Left renal pelvis (tissue), 4 donors: Measurements from ENCODE around the gene YOD1. TPM values are rescaled to one million over a fixed set of nuclear protein-coding genes. Genes with fewer than 3 reads are reported as not detected.

Experiments
- DNase-seq, 4 donors: peaks; one replicate each; pipeline ENCODE4 v3.0.0-alpha.2; 2013; ENCODE audit warnings: low read depth in 4 of 4, low spot score in 3 of 4
- polyA plus RNA-seq, 4 donors: library from polyadenylated mRNA; unstranded; fragments of 120-200 nt; gene quantifications; one replicate each; pipeline ENCODE4 v1.2.1, GENCODE V29; 2013; ENCODE audit not compliant: insufficient read length in 4 of 4

Gene YOD1
- polyA plus RNA-seq, 4 donors = 9.9 to 18.8 (median 14.4) TPM

- no peak for DNase-seq
Observed at GRCh38 chr1:207013321-207014085, 37.5 kb downstream of the YOD1 start.

- no peak for DNase-seq
Observed at GRCh38 chr1:207010726-207011125, 40.3 kb downstream of the YOD1 start.

DNA sequence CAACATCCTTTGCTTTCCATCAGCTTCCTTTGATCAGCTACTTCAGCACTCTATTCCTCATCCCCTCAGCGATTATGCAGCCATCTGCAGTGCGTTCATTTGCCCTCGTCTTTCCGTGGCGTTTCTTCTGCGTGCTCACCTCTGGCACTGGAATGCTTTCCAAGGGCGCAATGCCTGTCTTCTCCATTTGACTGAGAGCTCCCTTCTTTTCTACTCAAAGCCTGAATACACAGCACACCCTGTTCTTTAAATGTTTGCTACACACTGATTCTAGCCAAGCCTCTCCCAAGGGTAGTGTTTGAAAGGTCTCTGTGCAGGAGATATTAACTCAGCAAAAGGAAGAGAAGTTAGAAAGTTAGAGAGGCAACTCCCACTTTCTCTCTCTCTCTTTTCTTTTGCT, 41.1 kb downstream of the YOD1 start:
- DNase-seq = no peak

- no peak for DNase-seq
Observed at GRCh38 chr1:207009182-207009850, 41.7 kb downstream of the YOD1 start.

GRCh38 chr1:207007352-207008033, 43.5 kb downstream of the YOD1 start:
- DNase-seq = no peak

DNA sequence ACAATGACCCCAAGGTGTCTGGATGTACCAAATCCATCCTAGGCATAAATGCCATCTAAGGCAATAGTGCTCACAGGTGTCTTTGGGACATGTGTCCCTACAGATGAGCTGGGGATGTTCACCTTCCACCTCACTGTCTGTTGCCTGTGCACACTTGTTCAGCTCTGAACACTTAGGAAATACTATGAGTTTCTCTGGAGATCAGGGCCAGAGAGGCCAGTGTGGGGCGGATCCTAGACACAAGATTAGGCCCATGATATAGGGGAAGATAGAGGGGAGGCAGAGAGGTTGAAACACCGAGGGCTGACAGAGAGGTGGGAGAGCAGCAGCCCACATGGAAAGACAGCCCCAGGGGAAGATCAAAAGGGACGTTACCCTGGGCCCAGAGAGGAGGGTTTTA, 44.1 kb downstream of the YOD1 start:
- no peak for DNase-seq

- DNase-seq = no peak
Observed at GRCh38 chr1:207006083-207006482, 44.9 kb downstream of the YOD1 start.

GRCh38 chr1:207004931-207005830, 45.8 kb downstream of the YOD1 start:
- no peak for DNase-seq

DNA sequence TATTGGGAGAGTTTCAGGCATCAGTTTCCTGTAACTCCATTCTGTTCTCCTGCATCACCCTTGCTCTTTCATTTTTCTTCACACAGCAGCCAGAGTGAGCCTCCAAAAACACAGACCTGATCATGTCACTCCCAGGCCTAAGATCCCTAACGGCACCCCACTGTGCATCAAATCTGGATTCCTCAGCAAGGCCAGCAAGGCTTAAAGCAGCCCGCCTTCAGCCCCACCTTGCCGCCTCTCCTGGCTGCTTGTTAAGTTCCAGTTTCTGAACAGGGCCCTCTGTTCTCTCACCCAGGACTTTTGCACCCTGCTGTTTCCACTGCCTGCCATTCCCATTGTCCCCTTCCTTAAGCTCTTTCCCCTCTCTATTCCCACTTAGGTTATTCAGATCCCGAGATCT, 47.8 kb downstream of the YOD1 start:
- DNase-seq = no peak

DNA sequence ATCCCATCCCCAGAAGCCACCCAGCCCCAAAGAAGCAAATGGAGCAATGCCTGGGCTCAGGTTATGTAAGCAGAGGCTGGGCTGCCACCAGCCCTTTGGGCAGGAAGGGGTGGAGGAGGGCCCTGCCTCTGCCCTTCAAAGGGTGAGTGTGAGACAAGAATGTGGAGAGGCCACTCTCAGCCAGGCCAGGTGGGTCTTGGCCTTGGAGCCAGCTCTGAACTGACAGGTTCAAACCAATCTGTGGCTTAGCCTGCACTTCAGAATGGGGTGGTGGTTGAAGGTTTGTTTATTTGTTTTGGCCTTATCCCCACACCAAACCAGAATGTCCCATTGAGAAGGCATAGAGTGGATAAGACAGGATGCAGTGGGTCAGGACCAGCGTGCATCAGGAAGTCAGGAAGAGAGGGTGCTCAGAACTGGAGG, 48.3 kb downstream of the YOD1 start:
- no peak for DNase-seq

GRCh38 chr1:207001492-207002245, 49.3 kb downstream of the YOD1 start:
- no peak for DNase-seq

DNA sequence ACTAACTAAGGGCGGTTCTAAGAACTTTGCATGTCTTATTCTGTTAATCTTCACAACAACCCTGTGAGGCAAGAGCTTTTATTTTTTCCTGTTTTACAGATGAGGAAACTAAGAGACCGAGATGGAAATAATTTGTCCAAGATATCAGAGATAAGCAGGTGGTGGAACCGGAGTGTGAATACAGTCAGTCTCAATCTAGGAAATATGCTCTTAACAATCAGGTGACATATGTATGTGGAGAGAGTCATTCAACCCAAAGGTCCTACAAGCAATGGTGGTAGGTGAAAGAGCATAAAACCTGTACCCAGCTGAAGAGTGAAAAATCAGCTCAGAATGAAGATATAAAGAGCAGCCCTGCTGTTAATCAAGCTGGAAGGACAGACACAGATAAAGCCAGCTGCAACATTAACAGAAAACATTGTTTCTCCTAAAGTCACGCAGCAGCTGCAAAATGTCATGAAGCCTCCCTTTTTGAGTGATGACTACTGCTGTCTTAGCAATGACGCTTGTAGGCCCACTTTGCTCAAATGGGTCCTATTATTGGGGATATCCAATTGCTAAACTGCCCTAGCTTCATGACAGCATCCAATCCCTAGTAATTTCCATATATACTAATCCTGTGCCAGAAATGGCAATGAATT, 50.2 kb downstream of the YOD1 start:
- no peak for DNase-seq

GRCh38 chr1:206998816-206999215, 52.2 kb downstream of the YOD1 start:
- no peak for DNase-seq

Other genes with a start within 250 kb of the YOD1 start
- not detected for gene IL20, start 185.6 kb downstream of the YOD1 start, polyA plus RNA-seq
- gene IL24, start 153.8 kb downstream of the YOD1 start, polyA plus RNA-seq = under 1 TPM; 0.25 to 0.52 (median 0.38) TPM
- gene FCMR, start 129.3 kb downstream of the YOD1 start, polyA plus RNA-seq = 1 to 10 TPM; 2.0 to 2.3 (median 2.2) TPM
- gene PIGR, start 104.7 kb downstream of the YOD1 start, polyA plus RNA-seq = 1 to 10 TPM in 2 of 4 donors, under 1 TPM in 2; 0.46 to 2.6 (median 1.2) TPM
- 10 to 100 TPM in 1 of 4 donors, 1 to 10 TPM in 2, under 1 TPM in 1; 0.15 to 14.9 (median 7.8) TPM for gene FCAMR, start 80.7 kb downstream of the YOD1 start, polyA plus RNA-seq
- gene C1orf116, start 18.5 kb downstream of the YOD1 start, polyA plus RNA-seq = 10 to 100 TPM in 3 of 4 donors, under 1 TPM in 1; 0.46 to 29.0 (median 21.5) TPM
- gene PFKFB2, start 2.1 kb upstream of the YOD1 start, polyA plus RNA-seq = 10 to 100 TPM in 3 of 4 donors, 1 to 10 TPM in 1; 8.5 to 19.1 (median 16.9) TPM
- gene C4BPB, start 37.7 kb upstream of the YOD1 start, polyA plus RNA-seq = 1 to 10 TPM in 1 of 4 donors, under 1 TPM in 3; 0.47 to 1.1 (median 0.61) TPM
- under 1 TPM; 0.33 to 0.64 (median 0.46) TPM for gene C4BPA, start 53.0 kb upstream of the YOD1 start, polyA plus RNA-seq